Measurements from ENCODE around the gene TMEM52. TPM values are rescaled to one million over a fixed set of nuclear protein-coding genes. Genes with fewer than 3 reads are reported as not detected.

TMEM52 gene
- total RNA-seq, 1 experiment from 2014 or later, result 9.6 TPM

- Mint-ChIP-seq H3K4me1 (0 out of 4 replicates have a peak, but pooled peaks cover 0 to 2% of the 10 kb centered on the region in 2 experiments), H3K4me3 (no peak overlapping the region), H3K27me3 (ENCODE audit: low read depth) (peaks cover 1% of the 10 kb centered on the region), H3K9me3 (peaks cover 8 to 10% of the 10 kb centered on the region in 2 experiments; a peak in 3 of 5 replicates), H3K27ac (no peak overlapping the region), H3K36me3 (ENCODE audit: insufficient read depth in 1 of 3, low read depth in 3 of 3) (no peaks in the 10 kb centered on the region; a peak in 2 of 7 replicates)
- Histone ChIP-seq H2BK120ac (ENCODE audit: low read depth, low read length, poor library complexity, severe bottlenecking) (no peak overlapping the region), H4K8ac (replicated peaks; ENCODE audit: insufficient read length, low read depth, low read length) (no peak overlapping the region), H3K27ac (ENCODE audit: insufficient read length, low read depth, low read length) (no peak overlapping the region), H2AK5ac (ENCODE audit: insufficient read length, low read length) (no peak overlapping the region), H3K4me2 (ENCODE audit: insufficient read depth, insufficient read length, low read length) (no peak overlapping the region), H2BK5ac (ENCODE audit: insufficient read length, low read length) (no peak overlapping the region), H3K9me3 (ENCODE audit: control insufficient read depth, low read depth, low read length) (no peaks in the 10 kb centered on the region), H4K91ac (ENCODE audit: insufficient read length, low read depth, low read length) (no peak overlapping the region), H3K4ac (ENCODE audit: low read depth, low read length) (no peak overlapping the region), H3K23ac (ENCODE audit: insufficient read length, low read depth, low read length) (no peak overlapping the region), H3K56ac (ENCODE audit: insufficient read length, low read depth, low read length) (no peak overlapping the region), H3T11ph (ENCODE audit: low read length) (no peak overlapping the region), H3K14ac (ENCODE audit: insufficient read depth, low read length) (no peak overlapping the region), H2BK20ac (ENCODE audit: low read depth, low read length, poor library complexity, severe bottlenecking) (no peak overlapping the region), H2BK12ac (ENCODE audit: insufficient read length, low read depth, low read length) (no peak overlapping the region), H3K18ac (ENCODE audit: insufficient read length, low read depth, low read length) (no peak overlapping the region), H3K23me2 (ENCODE audit: insufficient read length, low read depth, low read length, poor library complexity, severe bottlenecking) (no peaks in the 10 kb centered on the region), H3K27me3 (ENCODE audit: insufficient read depth, low read length) (no peaks in the 10 kb centered on the region), H3K4me1 (ENCODE audit: insufficient read depth, low read length) (no peaks in the 10 kb centered on the region), H4K20me1 (ENCODE audit: control insufficient read depth, insufficient read depth, insufficient read length) (no peaks in the 10 kb centered on the region), H4K5ac (ENCODE audit: insufficient read length, low read depth, low read length) (no peak overlapping the region), H2AFZ (ENCODE audit: low read length) (no peak overlapping the region), H3K9ac (ENCODE audit: extremely low read depth, insufficient read length, low read length) (no peak overlapping the region), H2BK15ac (ENCODE audit: low read depth, low read length) (no peak overlapping the region), H3K79me2 (ENCODE audit: insufficient read depth, low read length) (no peaks in the 10 kb centered on the region), H3K79me1 (ENCODE audit: insufficient read depth, low read depth, low read length, poor library complexity, severe bottlenecking) (no peaks in the 10 kb centered on the region)
- no peak for TF ChIP-seq CTCF (conservative IDR thresholded peaks at IDR 0.05)
- no CpG with 5 or more reads among the region's 16 CpGs for WGBS (ENCODE audit: extremely low coverage, insufficient read length, low lambda C conversion rate)
- no peak for DNase-seq
Observed at GRCh38 chr1:1967151-1967550, 48.1 kb upstream of the TMEM52 start.

Data from H9 (cell line).